Measurements from ENCODE around the gene DGCR8.

DNA sequence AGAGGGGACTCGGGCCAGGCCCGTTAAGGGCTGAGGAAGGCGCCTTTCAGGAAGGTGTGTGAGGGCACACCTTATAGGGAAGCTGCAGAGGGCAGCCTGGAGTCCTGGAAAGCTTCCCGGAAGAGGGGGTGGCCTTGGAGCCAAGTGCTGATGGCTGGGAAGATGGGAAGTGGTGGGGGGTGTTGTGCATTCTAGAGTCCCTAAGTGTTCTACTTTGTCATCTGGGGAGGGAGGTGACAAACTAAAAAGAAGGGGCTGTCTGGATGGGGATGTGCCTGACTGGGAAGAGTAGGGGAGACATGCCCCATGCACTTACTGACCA, 58.3 kb downstream of the DGCR8 start:
- no peak for TF ChIP-seq CTCF (IDR thresholded peaks at IDR 0.05)
- TF ChIP-seq POLR2A (IDR thresholded peaks at IDR 0.05): no peak

Measured in right lobe of liver (tissue), 4 donors.